CD4-positive, alpha-beta T cell treated with Interleukin-17A for 1 hour (primary cell): ENCODE data around the gene RPRML.
"Not testable (repeated sequence)": the region's sequence is repeated elsewhere in the genome, so short reads cannot be mapped to it uniquely, and the experiment has no call there.

Experiments used
- DNase-seq: peaks from one replicate; pipeline ENCODE4 v3.0.0-alpha.2; 2020

The RPRML gene

DNA sequence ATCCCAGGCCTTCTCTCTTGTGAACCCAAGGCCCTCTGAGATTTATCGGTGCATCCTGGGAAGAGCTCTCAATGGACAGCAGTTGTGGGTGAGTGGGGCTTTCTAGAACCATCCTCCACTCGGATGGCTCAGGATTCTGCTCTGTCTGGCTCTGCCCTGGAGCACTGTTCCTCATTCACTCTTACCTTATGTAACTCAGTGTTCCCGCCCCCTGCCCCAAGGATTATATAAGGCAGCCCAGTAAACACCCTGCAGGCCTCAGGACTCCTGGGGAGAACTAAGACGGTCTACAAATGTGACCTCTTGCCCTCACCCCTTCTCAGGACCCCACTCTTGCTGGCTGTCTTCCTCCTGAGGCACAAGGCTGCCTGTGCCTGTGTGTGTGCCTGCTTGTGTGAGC lies 3.8 kb downstream of the RPRML start:
- DNase-seq: no peak

DNA sequence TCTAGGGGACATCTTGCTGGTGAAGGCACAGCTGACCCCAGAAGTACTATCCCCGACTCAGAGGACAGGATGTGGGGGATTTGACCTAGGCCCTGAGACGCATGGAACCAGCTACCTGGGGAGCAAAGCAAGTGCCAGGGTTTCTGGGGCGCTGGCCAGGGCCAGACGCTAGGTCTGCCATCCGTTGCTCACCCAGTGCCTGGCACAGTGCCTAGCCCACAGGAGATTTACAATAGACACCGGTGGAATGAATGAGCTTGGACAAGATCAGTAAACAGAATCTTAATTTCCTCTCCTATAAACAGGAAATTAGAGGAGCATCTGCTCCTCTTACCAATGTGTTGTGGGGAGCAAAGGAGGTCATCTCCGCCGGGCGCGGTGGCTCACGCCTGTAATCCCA lies 5.0 kb downstream of the RPRML start:
- no peak for DNase-seq

DNA sequence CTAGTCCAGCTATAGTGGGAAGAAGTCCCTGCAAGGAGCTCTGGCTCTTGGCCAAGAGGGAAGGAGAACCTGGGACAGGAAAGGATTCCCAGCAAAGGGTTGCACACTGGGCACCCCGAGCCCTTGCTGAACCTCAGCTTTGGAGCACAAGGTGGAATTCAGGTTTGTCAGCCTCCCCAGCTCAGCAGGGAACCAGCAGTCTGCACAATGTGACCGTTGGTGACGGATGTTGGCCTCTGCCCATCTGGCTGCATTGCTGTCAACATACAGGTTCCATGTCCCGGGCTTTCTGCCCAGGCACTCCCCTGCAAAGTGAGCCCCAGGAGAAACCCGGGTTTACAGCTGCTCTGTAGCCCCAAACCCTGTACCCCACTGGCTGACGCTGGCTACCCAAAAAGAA lies 6.7 kb downstream of the RPRML start:
- no peak for DNase-seq

DNA sequence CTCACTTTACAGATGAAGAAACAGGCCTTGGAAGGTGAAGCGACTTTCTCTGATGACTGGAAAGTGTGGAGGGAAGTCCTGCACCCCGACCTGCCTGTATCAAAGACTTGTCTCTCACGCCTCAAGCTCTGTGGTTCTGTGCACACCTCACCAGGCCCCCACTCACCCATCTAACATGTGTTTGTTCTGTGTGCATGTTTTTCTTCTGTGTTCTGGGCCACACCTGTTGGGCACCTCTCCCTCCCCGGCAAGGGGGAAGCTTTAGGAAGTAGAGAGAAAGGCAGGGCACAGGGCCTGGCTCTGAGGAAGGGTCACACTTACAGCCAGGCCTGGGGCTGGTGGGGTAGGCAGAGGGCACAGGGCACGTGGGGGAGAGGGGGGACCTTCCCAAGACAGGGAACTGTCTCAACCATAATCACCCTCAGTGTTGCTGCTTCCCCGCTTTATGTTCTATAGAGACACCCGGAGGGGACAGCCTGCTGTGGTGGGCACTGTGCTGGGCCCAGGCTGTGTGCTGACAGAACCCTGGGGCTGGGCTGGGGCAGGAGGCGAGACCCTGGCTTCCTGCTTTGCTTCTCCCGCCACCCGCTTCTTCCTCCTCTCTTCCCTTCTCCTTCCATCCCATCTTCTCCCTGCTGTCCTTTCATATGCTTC lies 7.3 kb downstream of the RPRML start:
- no peak for DNase-seq

DNA sequence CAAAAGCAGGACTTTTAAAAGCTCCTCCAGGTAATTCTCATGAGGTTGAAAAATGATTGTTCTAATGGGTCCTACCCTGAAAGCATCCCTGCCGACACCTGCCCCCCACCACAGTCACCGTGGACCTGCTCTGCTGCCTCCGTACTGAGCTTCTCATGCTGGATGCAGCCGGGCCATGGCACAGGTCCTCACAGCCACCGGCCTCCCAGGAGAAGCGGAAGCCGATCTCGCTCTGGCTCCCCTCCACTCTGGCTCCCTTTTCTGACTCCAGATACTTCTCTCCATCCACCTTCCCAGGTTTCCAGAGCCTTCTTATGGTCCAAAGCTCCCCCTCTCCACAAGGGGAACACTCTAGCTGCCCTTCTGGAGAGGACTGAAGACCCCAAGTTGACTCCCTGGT lies 10.2 kb downstream of the RPRML start:
- DNase-seq: no peak

DNA sequence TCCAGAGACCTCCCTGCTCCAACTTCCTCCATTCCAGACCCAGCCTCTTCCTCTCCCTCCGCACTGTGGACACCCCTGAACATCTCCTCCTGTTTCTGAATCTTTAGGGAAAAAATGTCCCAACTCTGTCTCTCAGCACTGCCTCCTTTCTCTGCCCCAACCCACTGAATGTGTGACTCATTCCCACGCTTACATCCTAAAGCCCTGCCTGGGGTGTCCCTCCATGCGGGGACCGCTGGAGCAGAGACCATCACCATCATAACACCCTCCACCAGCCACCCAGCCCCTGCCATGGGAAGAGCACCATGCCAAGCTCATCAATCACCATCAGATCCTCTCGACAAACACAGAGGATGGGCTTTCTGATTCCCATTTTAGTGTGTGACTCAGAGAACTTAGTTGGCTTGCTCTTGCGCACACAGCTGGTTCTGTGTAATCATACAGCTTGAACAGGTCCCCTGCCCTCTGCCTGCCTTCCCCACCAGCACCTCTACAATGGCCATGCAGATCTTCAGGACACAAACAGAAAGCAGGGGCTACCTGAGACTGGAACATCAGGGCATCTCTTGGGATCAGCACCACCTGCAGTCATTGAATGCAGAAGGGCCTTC lies 10.7 kb downstream of the RPRML start:
- DNase-seq: no peak

DNA sequence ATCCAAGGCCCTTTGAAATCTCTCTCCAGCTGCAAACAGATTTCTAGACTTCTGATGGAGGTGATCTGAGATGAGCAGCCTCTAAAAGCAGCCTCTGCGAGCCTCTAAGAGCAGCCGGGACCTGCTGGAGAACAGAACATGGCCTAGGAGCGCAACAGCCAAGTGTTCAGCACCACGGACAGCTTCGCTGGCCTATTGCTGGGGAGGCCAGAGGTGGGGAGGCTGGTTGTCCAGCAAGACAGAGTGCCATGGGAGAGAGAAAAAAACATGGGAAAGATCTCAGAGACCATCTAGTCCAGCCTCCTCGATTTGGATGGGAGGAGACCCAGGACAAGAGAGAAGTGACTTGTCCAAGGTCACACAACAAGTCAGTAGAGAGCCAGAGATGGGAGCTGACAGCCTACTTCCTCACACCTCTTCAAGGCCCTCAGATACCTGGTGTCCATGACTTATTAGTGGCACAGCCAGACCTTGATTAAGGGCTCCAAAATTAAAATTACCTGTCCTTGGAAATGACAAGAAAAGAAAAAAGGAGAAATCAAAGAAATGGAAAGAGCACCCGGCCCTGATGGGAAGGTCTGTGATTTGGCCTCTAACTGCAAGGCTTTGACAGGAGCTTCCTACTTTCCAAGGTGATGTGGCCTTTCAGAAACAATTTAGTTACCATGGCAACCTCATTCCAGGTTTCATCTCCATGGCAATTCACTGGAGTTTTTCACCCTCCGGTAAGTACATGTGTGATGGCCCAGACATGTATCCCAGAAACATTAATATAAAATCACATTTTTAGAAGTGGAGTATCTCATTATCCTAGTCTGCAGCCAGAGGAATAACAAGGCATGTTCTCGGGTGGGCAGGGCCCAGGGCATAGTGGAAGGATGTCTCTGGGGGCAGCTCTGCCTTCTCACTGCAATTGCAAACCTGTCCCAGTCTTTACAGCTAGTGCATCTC lies 14.5 kb downstream of the RPRML start:
- DNase-seq: no peak

DNA sequence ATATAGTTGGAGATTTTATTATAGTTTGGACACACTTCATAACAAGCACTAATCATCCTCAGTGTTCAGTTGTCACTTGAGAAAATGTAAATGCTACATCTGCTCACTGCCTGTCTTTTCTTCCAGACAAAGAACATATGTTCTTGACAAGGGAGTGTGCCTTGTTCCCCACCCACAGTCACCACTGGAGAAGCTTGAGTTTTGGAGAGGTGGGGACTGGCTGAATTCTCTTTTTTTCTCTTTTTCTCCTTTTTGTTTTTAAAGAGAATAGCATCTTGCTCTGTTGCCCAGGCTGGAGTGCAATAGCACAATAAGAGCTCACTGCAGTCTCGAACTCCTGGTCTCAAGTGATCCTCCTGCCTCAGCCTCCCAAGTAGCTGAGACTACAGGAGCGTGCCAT lies 15.5 kb downstream of the RPRML start:
- no peak for DNase-seq

DNA sequence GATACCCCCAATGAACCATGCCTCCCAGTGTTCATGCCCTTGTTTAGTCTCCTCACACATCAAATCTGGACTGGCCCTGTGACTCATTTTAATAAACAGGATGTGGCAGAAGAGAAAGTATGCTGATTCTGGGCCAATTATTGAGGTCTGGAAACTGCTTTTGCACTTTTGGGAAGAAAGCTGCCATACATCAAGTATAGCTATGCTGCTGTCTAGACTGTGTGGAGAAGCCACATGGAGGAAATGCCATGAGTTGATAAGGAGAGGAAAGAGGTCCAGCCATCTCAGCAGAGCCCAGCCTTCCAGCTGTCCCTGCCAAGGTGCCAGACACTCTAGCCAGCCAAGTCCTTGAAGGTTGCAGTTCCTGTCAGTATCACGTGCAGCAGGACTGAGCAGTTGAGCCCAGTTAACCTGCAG lies 16.7 kb downstream of the RPRML start:
- DNase-seq: no peak

DNA sequence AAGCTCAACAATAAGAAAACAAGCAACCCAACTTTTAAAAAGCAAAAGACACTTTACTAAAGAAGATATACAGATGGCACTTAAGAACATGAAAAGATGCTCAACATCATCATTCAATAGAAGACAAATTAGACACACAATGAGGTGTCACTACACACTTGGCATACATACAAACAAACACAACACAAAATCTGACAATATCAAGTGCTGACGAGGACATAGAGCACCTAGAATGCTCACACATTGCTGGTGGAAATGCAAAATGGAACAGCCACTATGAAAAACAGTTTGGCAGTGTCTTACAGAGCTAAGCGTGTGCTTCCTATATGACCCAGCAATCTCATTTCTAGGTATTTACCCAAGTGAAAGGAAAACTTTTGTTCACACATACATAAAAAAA lies 18.9 kb downstream of the RPRML start:
- no peak for DNase-seq

DNA sequence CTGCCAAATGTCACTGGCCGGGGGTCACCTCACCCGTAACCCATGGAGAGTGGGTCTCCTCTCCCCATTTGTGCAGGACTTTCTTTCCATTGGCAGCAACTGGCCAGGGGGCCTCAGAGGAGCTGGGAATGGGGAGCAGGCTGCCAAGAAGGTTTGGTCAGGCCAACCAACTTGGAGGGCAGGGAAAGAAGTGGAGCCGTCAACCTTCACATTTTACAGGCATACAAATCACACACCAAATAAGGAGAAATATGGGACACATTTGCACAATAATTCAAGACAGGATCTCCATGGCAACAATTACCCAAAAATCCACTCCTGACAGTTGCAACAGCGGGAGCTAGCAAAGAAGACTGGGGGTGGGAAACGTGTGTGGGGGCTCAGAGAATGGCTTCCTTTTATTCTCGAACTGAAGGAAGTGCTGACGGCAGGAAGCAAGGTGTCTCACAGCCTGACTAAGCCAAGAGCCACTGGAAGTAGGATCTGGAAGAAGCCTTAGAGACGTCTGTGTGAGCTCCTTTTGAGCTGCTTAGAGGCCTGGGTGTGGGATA lies 20.9 kb downstream of the RPRML start:
- DNase-seq: no peak

DNA sequence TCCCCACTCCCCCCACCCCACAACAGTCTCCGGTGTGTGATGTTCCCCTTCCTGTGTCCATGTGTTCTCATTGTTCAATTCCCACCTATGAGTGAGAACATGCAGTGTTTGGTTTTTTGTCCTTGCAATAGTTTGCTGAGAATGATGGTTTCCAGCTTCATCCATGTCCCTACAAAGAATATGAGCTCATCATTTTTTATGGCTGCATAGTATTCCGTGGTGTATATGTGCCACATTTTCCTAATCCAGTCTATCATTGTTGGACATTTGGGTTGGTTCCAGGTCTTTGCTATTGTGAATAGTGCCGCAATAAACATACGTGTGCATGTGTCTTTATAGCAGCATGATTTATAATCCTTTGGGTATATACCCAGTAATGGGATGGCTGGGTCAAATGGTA lies 25.9 kb downstream of the RPRML start:
- DNase-seq: not testable (repeated sequence)

DNA sequence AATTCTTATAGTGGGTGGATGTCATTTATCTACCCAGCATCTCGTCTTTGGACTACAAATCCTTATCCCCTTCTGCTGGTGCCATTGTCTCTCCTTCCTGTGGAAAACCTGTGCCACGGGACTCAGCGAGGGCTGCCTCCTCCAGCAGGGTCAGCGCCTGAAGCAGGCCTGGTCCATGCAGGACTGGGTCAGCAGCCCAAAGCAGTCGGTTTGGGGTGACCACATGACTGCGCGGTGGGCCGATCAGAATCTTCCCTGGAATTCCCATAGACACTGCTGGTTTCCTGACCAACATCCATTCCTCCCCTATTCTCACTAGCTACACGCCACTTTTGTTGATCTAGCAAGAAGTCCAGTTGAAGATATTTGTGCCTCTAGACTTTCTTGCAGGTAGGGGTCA lies 26.9 kb downstream of the RPRML start:
- no peak for DNase-seq

DNA sequence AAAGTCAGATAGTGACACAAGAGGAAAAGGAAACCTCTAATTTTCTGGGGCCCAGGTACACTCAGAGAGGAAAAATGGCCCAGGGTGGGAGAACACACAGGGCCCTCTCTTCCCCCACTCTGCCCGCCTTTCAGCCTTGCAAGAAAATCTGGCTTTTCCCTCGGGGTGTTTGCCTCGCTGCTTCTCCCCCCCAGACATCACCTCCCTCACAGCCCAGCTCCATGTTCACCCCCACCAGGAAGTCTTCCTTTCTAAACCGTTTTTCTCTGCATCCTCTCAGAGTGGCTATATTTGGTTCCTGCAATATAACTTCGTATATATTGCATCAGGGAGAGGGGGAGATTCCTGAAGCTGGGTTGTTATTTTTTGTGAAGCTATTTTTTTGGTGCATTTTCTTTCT lies 27.3 kb downstream of the RPRML start:
- DNase-seq: no peak

DNA sequence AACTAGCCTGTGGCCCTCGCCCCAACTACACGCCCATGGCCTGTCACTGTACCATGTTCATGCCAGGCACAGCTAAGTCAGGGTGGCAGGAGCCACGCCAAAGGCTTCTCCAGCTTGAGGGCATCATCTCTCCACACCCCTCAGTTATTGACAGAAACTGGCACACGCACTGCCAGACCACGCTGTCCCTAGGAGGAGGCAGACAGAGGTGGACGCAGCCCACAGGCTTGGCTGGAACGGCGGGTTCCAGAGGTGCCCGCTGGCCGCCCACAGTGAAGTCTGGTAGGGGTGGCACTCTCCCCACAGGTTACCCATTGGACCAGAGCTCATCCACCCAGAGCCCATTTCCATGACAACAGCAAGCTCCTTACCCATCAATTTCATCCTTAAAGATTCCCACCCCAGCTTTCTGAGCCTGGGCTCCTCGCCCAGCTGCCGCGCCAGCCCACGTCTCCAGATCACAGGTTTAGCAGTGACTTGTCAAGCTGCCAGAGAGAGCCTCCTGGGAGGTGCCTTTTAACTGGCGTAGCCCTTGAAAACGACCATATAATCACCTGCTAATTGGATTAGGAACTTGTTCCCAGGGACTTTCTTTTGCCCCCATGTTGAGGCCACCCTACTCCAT lies 27.9 kb downstream of the RPRML start:
- no peak for DNase-seq

DNA sequence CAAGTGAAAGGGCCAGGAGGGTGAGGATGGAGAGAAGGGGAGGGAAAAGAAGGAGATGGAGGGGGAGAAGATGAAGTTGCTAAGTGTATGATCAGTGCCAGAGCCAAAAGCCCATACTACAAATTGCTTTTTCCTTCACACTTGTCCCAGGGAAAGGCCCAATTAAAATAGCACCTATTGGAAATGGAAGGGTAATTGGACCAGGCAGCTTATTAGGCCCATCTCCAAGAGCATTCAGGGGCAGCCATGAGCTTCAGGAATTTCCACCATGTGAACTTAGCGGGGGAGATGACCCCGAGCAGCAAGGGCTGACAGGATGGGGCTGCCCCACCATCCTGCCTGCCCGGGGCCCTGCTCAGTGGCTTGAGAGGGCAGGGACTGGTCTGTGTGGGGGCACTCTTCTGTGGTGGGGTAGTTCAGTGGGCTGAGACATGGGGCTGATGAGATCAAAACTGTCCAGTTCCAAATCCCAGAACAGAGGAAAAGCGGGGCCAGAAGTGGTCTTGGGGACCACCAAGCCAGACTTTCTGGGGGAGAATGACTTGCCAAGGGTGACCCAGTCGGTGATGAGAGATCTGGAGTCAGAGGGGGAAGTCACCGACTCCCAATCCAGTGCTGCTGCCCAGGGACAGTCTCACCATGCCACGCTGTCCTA lies 28.6 kb downstream of the RPRML start:
- no peak for DNase-seq

DNA sequence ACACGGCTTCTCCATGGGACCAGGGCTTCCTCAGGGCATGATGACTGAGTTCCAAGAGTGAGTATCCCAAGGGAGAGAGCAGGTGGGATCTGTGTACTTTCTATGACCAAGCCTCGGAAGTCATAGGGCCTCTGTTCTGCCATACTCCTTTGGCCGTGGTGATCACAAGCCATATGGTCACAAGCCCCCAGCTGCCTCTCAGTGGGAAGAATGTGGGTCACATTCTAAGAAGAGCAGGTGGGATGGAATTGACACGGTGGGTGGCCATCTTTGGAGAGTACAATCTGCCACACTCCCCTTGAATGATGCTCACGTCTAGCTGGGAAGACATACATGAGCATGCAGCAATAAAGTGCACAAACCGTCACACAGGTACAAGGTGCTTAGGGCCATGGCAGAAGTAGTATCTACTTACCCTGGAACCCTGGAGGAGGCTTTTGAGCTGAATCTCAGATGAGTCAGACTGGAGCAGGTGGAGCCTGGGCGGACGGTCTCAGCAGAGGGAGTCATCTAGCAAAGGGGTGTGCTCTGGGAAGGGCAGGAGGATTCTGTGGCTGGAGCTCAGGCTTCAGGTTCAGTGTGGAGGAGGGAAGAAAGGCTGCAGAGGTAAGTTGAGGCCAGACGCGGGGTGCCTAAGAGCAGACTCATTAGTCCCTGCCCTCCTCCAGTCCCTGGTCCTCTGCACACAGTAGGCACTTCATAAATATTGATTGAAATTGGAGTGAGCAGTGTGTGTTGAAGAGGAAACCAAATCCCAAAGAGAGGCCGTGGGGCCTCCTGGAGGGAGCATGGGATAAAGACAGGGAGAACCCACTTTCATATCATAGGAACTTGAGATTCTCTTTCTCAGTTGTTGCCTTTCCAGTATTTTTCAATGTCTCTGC lies 29.5 kb downstream of the RPRML start:
- no peak for DNase-seq

DNA sequence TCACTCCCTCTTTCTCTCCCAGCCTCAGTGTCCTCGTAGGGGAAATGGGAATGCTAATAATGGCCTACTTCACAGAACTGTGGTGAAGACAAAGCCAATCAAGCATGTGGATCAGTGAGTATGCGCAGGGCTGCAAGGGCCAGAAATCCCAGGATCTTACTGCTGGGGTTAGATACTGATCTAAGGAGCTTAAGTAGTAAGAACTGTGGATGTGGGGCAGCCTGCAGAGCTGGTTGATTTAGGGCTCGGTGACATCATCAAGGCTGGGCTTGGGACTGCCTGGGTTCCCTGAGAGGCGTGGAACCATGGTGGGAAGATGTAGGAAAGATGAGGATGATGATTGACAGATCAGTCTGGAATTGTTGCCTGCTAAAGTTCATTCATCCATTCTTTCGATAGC lies 30.5 kb downstream of the RPRML start:
- no peak for DNase-seq

DNA sequence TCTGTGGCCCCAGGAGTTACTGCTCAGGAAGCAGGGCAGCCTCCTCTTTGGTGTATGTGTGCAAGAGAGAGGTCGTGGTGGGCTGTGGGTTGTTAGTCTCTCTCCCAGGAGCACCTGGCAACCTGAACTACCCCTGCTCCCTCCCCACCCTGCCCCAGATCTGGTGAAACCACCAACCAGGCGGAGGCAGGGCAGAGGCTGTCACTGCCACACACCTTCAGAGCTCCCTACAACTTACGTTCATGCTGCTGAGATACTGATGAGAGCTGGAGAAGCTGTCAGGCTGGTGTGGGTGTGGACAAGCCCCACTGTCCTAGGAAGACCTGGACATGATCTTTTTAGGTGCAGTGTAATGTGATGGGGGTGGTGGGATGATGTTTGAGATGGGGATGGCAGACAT lies 31.8 kb downstream of the RPRML start:
- DNase-seq: no peak

DNA sequence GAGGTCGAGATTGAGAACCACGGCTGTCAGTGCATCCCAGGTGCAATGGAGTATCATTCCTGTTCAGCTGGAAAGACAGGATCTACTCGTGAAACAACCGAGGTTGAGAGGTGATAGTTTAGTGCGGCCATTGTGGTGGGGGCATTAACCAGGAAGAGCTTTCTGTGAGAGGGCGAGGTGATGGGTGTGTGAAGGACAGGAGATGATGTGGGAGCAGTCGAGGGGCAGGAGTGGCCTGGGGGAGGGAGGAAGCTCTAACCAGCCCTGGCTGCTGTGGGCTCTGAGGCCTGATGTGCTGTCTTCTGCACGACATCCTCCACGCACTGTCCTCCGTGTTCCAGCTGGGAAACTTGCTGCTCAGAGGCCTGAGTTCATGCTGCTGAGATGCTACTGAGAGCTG lies 34.1 kb downstream of the RPRML start:
- no peak for DNase-seq

DNA sequence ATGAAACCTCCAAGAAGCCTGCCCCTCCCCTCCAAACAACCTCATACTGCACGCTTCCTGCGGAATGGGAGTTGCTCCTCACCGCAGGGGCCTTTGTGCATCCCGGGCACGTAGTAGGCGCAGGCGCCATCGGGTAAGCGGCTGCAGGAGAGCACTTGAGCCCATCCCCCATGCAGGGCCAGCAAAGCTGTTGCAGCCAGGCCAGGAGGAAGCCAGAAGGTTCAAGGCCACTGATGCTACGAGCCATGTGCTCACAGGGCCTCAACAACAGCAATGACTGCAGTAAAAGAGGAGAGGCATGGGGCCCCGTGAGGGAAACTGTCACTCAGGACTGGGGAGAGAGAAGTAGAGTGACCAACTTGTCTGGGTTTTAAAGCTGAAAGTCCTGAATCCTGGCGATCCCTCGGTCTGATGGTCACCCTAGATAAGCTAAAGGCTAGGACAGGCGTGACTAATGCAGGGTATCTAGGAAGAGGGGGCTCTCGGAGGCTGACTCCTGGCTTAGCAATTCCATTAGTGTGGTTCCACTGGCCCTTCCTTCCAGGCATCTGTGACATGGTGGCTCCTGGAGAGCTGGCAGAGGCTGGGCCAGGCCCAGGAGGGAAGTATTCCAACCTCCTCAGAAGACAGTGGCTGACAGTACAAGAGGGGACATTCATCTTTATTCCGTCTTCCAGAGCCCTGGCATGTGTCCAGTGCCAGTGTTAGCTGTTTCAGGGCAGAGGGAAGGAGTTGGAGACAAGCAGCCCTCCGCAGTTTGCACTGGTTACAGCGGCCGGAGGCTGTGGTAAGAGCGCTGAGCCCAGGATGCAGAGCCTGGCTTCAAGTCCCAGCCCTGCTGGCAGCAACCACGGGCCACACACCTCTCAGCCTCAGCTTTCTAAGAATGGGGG lies 35.3 kb downstream of the RPRML start:
- DNase-seq: no peak
